Activated CD8-positive, alpha-beta T cell treated with anti-CD3 and anti-CD28 coated beads for 36 hours (primary cell): ENCODE results near the gene DCAF8. TPM values are rescaled to one million over a fixed set of nuclear protein-coding genes. Genes with fewer than 3 reads are reported as not detected.
A peak's percentile ranks its signal among the peaks of the same experiment; 100 is the strongest.

Experiments
- ATAC-seq: fragments of 200-7000 bp; cut with Tn5 transposase; one replicate; pipeline ENCODE4 v1.10.0; 2021; ENCODE audit warnings: mild to moderate bottlenecking, moderate library complexity
- CTCF ChIA-PET: fragments of 350-600 bp; sonication (Branson Sonifier 250); formaldehyde crosslinking; loops from one replicate; lab custom pipeline; 2021; ENCODE audit warnings: antibody characterized with exemption; lab: Charles Lee
- POLR2A ChIA-PET: fragments of 350-600 bp; sonication (Branson Sonifier 250); formaldehyde crosslinking; loops from one replicate; lab custom pipeline; 2021; ENCODE audit warnings: antibody characterized with exemption; lab: Charles Lee
- DNase-seq: peaks from one replicate; pipeline ENCODE4 v3.0.0-alpha.2; 2020
- H3K27ac Mint-ChIP-seq: one replicate; pipeline ENCODE4 v1.8.0; 2021; ENCODE audit warnings: mild to moderate bottlenecking, mixed read lengths
- H3K27me3 Mint-ChIP-seq: one replicate; pipeline ENCODE4 v1.8.0; 2021; ENCODE audit warnings: mixed read lengths
- H3K36me3 Mint-ChIP-seq: one replicate; pipeline ENCODE4 v1.8.0; 2021; ENCODE audit warnings: low read depth, mixed read lengths
- H3K4me1 Mint-ChIP-seq: one replicate; pipeline ENCODE4 v1.8.0; 2021; ENCODE audit warnings: low read depth, mixed read lengths
- H3K4me3 Mint-ChIP-seq: one replicate; pipeline ENCODE4 v1.8.0; 2021; ENCODE audit warnings: mild to moderate bottlenecking, moderate library complexity, mixed read lengths
- H3K9me3 Mint-ChIP-seq: one replicate; pipeline ENCODE4 v1.8.0; 2021; ENCODE audit warnings: mixed read lengths
- intact Hi-C: fragments of 100-400 bp; cut with micrococcal nuclease; formaldehyde crosslinking; loops from one replicate; pipeline ENCODE4 v1.10.0; 2022
- total RNA-seq, 2 experiments: library from RNA; stranded (reverse); gene quantifications; one replicate each; pipeline ENCODE4 v1.2.3, GENCODE V29; 2021
- TF ChIP-seq, protein P1 (sequence below): fragments of 200-600 bp; IDR thresholded peaks from one replicate; pipeline ENCODE4 v1.8.0; 2022; ENCODE audit warnings: antibody characterized with exemption, mild to moderate bottlenecking

Gene DCAF8
- total RNA-seq, 2 experiments from 2014 or later: 116 TPM

- peak overlapping the region; percentile 14 for H3K27ac Mint-ChIP-seq
- intact Hi-C loops: loop anchor here (2.0 to 10.0 kb wide), 2 partner anchors 59 to 147 kb away; no protein-coding TSS in a partner anchor
Measured at GRCh38 chr1:160251687-160252526, 10.4 kb downstream of the DCAF8 start.

GRCh38 chr1:160251011-160251410 lies 11.3 kb downstream of the DCAF8 start:
- DNase-seq: no peak
- ChIA-PET POLR2A (interaction anchor here (0.8 to 1.1 kb wide), 2 partner anchors 12 to 16 kb away, joined by 3 to 4 read pairs; partner anchors contain the start of gene DCAF8), CTCF (interaction anchor here (1.6 to 5.2 kb wide), 15 partner anchors 9 to 150 kb away, joined by 7 to 53 read pairs (median 13); partner anchors contain the start of genes CASQ1, DCAF8, PEA15 and PEX19)
- Mint-ChIP-seq H3K27ac (no peak overlapping the region), H3K9me3 (no peaks in the 10 kb centered on the region), H3K27me3 (no peaks in the 10 kb centered on the region), H3K4me3 (no peak overlapping the region), H3K4me1 (peaks cover 10% of the 10 kb centered on the region), H3K36me3 (peaks cover 8% of the 10 kb centered on the region)
- no peak for ATAC-seq
- TF ChIP-seq, protein P1, sequence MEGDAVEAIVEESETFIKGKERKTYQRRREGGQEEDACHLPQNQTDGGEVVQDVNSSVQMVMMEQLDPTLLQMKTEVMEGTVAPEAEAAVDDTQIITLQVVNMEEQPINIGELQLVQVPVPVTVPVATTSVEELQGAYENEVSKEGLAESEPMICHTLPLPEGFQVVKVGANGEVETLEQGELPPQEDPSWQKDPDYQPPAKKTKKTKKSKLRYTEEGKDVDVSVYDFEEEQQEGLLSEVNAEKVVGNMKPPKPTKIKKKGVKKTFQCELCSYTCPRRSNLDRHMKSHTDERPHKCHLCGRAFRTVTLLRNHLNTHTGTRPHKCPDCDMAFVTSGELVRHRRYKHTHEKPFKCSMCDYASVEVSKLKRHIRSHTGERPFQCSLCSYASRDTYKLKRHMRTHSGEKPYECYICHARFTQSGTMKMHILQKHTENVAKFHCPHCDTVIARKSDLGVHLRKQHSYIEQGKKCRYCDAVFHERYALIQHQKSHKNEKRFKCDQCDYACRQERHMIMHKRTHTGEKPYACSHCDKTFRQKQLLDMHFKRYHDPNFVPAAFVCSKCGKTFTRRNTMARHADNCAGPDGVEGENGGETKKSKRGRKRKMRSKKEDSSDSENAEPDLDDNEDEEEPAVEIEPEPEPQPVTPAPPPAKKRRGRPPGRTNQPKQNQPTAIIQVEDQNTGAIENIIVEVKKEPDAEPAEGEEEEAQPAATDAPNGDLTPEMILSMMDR: no peak
- intact Hi-C loops: loop anchor here (10.0 kb wide), 1 partner anchor 146 kb away; no protein-coding TSS in a partner anchor

More at GRCh38 chr1:160251687-160252526, 10.4 kb downstream of the DCAF8 start:
- peaks cover 16% of the 10 kb centered on the region for H3K4me1 Mint-ChIP-seq
- ATAC-seq: peak; percentile 97
- peak; percentile 69 for DNase-seq
- H3K4me3 Mint-ChIP-seq: no peak overlapping the region
- no peaks in the 10 kb centered on the region for H3K9me3 Mint-ChIP-seq
- CTCF ChIA-PET: interaction anchor here (0.6 to 5.2 kb wide), 51 partner anchors 9 to 388 kb away, joined by 3 to 53 read pairs (median 6); partner anchors contain the start of genes CASQ1, DCAF8, PEA15 and PEX19
- POLR2A ChIA-PET: interaction anchor here (0.6 to 1.9 kb wide), 10 partner anchors 9 to 154 kb away, joined by 3 to 7 read pairs (median 4); partner anchors contain the start of genes DCAF8, IGSF8 and PEX19
- TF ChIP-seq, protein P1: peak; percentile 69
- H3K27me3 Mint-ChIP-seq: no peaks in the 10 kb centered on the region
- H3K36me3 Mint-ChIP-seq: peaks cover 12% of the 10 kb centered on the region

- CTCF ChIA-PET: interaction anchor here (0.9 to 1.8 kb wide), 4 partner anchors 11 to 161 kb away, joined by 3 to 12 read pairs (median 4); no protein-coding TSS in a partner anchor
- Mint-ChIP-seq H3K4me1 (peaks cover 12% of the 10 kb centered on the region), H3K9me3 (no peaks in the 10 kb centered on the region), H3K4me3 (no peak overlapping the region), H3K27ac (no peak overlapping the region), H3K27me3 (no peaks in the 10 kb centered on the region), H3K36me3 (peaks cover 12% of the 10 kb centered on the region)
- no peak for ATAC-seq
- no peak for DNase-seq
- POLR2A ChIA-PET: interaction anchor here (1.2 kb wide), 1 partner anchor 61 kb away, joined by 3 read pairs; no protein-coding TSS in a partner anchor
- intact Hi-C loops: no loop called here
- TF ChIP-seq, protein P1: no peak
Measured at GRCh38 chr1:160247053-160247452, 15.3 kb downstream of the DCAF8 start.

GRCh38 chr1:160245434-160245833 lies 16.9 kb downstream of the DCAF8 start:
- intact Hi-C loops: no loop called here
- Mint-ChIP-seq H3K9me3 (no peaks in the 10 kb centered on the region), H3K27me3 (no peaks in the 10 kb centered on the region), H3K4me1 (peaks cover 9% of the 10 kb centered on the region), H3K27ac (no peak overlapping the region), H3K4me3 (no peak overlapping the region), H3K36me3 (peaks cover 13% of the 10 kb centered on the region)
- ATAC-seq (no peak), DNase-seq (no peak)
- TF ChIP-seq, protein P1: no peak
- ChIA-PET CTCF (interaction anchor here (0.8 to 7.7 kb wide), 5 partner anchors 16 to 160 kb away, joined by 3 to 42 read pairs (median 4); no protein-coding TSS in a partner anchor), POLR2A (interaction anchor here (0.6 kb wide), 1 partner anchor 41 kb away, joined by 3 read pairs; the partner anchor contains the start of gene PEA15)
